Measurements from ENCODE around the gene FAM98C. TPM values are rescaled to one million over a fixed set of nuclear protein-coding genes. Genes with fewer than 3 reads are reported as not detected.
"Not testable (repeated sequence)": the region's sequence is repeated elsewhere in the genome, so short reads cannot be mapped to it uniquely, and the experiment has no call there.

Gene FAM98C
- polyA plus RNA-seq, 2 donors = 23.8 to 25.0 TPM

DNA sequence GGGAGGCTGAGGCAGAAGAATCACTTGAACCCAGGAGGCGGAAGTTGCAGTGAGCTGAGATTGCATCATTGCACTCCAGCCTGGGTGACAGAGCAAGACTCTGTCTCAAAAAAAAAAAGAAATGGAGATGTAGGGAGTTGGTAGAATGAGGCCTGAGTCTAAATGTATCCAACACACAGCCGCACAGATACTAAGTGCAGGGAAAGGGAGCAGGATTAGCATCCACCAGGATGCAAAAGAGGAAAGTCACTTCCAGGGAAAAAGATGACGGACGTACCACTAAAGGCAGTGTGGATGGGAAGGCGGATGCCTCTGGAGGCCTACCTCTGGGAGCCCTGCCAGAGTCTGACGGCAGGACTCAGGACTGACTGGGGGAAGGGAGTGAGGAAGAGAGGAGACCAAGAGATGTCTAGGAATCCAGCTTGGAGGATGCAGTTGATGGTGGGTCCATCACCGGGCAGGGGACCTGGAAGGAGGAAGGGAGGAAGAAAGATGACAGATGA, 6.8 kb downstream of the FAM98C start:
- H3K4me1 ChIP-seq (ENCODE audit: control insufficient read depth in 2 of 2, insufficient read depth in 2 of 2, low read length in 1 of 2) = no peaks in the 10 kb centered on the region

DNA sequence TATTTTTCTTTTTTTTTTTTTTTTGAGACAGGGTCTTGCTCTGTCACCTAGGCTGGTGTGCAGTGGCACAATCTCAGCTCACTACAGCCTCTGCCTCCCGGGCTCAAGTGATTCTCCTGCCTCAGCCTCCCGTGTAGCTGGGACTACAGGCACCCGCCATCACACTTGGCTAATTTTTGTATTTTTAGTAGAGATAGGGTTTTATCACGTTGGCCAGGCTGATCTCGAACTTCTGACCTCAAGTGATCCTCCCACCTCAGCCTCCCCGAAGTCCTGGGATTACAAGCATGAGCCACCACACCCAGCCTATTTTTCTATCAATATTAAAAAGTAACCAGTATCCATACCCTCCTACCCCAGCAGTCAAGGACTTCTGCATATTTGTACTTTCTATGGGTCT, 7.5 kb downstream of the FAM98C start:
- WGBS, 2 donors = 78 to 82% methylated on average over 6 of the region's 6 CpGs
- not testable (repeated sequence) for H3K4me3 ChIP-seq (ENCODE audit: low read depth in 1 of 2, low read length in 2 of 2); H3K27me3 ChIP-seq (ENCODE audit: control insufficient read depth in 1 of 2, insufficient read depth in 2 of 2, low read length in 2 of 2); H3K27ac ChIP-seq (ENCODE audit: low read depth in 2 of 2, low read length in 1 of 2); H3K9me3 ChIP-seq (ENCODE audit: control insufficient read depth in 2 of 2, insufficient read depth in 1 of 2, low read depth in 1 of 2, low read length in 1 of 2); H3K4me1 ChIP-seq (ENCODE audit: control insufficient read depth in 2 of 2, insufficient read depth in 2 of 2, low read length in 1 of 2); H3K36me3 ChIP-seq (ENCODE audit: control insufficient read depth in 2 of 2, insufficient read depth in 2 of 2, low read length in 1 of 2)

More for the DNA sequence above, 6.8 kb downstream of the FAM98C start:
- peaks cover 3 to 16% of the 10 kb centered on the region in 2 donors for H3K36me3 ChIP-seq (ENCODE audit: control insufficient read depth in 2 of 2, insufficient read depth in 2 of 2, low read length in 1 of 2)
- H3K4me3 ChIP-seq (ENCODE audit: low read depth in 1 of 2, low read length in 2 of 2) = no peak overlapping the region
- H3K27me3 ChIP-seq (ENCODE audit: control insufficient read depth in 1 of 2, insufficient read depth in 2 of 2, low read length in 2 of 2) = no peaks in the 10 kb centered on the region
- H3K9me3 ChIP-seq (ENCODE audit: control insufficient read depth in 2 of 2, insufficient read depth in 1 of 2, low read depth in 1 of 2, low read length in 1 of 2) = no peaks in the 10 kb centered on the region
- no peak overlapping the region for H3K27ac ChIP-seq (ENCODE audit: low read depth in 2 of 2, low read length in 1 of 2)
- WGBS, 2 donors = 54 to 56% methylated on average over 7 of the region's 7 CpGs

DNA sequence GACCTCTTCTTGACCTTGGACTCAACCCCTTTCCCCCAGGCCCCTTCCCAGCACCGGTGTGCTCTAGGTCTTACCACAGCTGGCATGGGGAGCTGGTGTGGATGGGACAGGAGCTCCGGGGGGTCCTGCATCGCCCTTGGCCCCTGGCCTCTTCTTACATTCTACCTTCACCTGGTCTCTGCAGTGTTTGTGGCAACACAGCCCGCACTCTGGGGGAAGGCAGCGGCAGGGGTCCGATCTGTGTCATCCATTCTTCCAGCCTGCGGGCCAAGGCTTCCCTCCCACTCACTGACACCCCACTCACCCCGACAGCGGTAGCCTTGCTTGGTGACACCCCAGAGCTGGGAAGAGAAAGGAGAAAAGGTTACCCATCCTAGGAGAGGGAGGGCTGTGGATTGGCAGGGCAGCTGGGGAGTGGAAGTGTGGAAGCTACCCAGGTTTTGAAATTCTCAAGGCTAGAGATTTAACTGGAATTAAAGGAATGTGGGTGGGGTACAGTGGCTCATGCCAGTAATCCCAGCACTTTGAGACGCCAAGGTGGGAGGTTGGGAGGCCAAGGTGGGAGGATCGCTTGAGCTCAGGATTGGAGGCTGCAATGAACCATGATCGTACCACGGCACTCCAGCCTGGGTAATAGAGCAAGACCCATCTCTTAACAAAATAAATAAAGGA, 8.3 kb downstream of the FAM98C start:
- Histone ChIP-seq H3K36me3 (ENCODE audit: control insufficient read depth in 2 of 2, insufficient read depth in 2 of 2, low read length in 1 of 2) (peaks cover 3 to 7% of the 10 kb centered on the region in 2 donors), H3K27ac (ENCODE audit: low read depth in 2 of 2, low read length in 1 of 2) (no peak overlapping the region), H3K9me3 (ENCODE audit: control insufficient read depth in 2 of 2, insufficient read depth in 1 of 2, low read depth in 1 of 2, low read length in 1 of 2) (no peaks in the 10 kb centered on the region), H3K27me3 (ENCODE audit: control insufficient read depth in 1 of 2, insufficient read depth in 2 of 2, low read length in 2 of 2) (no peaks in the 10 kb centered on the region), H3K4me1 (ENCODE audit: control insufficient read depth in 2 of 2, insufficient read depth in 2 of 2, low read length in 1 of 2) (no peaks in the 10 kb centered on the region), H3K4me3 (ENCODE audit: low read depth in 1 of 2, low read length in 2 of 2) (no peak overlapping the region)
- 83 to 85% methylated on average over 12 to 13 of the region's 13 CpGs for WGBS, 2 donors

DNA sequence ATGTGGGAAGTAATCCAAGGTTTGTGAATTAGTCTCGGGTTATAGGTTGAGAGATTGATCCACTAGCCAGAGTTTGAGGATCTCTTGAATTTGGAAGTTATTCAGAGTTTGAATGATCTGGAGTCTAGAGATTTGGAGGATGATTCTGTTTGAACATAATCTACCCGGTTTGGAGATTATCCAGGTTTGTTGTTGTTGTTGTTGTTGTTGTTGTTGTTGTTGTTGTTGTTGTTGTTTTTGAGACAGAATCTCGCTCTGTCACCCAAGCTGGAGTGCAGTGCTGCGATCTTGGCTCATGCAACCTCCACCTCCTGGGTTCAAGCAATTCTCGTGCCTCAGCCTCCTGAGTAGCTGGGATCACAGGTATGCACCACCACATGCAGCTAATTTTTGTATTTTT, 9.0 kb downstream of the FAM98C start:
- not testable (repeated sequence) for H3K36me3 ChIP-seq (ENCODE audit: control insufficient read depth in 2 of 2, insufficient read depth in 2 of 2, low read length in 1 of 2); H3K9me3 ChIP-seq (ENCODE audit: control insufficient read depth in 2 of 2, insufficient read depth in 1 of 2, low read depth in 1 of 2, low read length in 1 of 2); H3K27ac ChIP-seq (ENCODE audit: low read depth in 2 of 2, low read length in 1 of 2); H3K4me1 ChIP-seq (ENCODE audit: control insufficient read depth in 2 of 2, insufficient read depth in 2 of 2, low read length in 1 of 2); H3K4me3 ChIP-seq (ENCODE audit: low read depth in 1 of 2, low read length in 2 of 2); H3K27me3 ChIP-seq (ENCODE audit: control insufficient read depth in 1 of 2, insufficient read depth in 2 of 2, low read length in 2 of 2)
- WGBS, 2 donors = 85% methylated on average over 5 of the region's 5 CpGs

DNA sequence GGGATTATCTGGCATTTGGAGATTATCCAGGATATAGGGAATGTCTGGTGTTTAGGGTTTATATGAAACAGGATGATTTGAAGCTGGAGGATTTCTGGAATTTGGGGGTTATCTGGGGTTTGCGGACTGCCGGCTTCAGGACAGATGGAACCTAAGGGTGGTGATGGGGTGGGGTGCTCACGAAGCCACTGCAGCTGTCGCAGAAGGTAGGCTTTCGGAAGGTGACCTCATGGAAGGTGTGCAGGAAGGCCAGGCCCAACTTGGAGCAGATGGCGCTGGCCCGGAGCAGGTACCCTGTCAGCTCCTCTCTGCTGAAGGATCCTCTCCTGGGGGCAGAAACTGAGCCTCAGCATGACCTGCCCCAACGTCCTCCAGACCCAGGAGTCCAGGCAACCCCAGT, 9.6 kb downstream of the FAM98C start:
- H3K4me1 ChIP-seq (ENCODE audit: control insufficient read depth in 2 of 2, insufficient read depth in 2 of 2, low read length in 1 of 2) = no peaks in the 10 kb centered on the region
- no peaks in the 10 kb centered on the region for H3K36me3 ChIP-seq (ENCODE audit: control insufficient read depth in 2 of 2, insufficient read depth in 2 of 2, low read length in 1 of 2)
- no peaks in the 10 kb centered on the region for H3K27me3 ChIP-seq (ENCODE audit: control insufficient read depth in 1 of 2, insufficient read depth in 2 of 2, low read length in 2 of 2)
- H3K4me3 ChIP-seq (ENCODE audit: low read depth in 1 of 2, low read length in 2 of 2) = no peak overlapping the region
- H3K9me3 ChIP-seq (ENCODE audit: control insufficient read depth in 2 of 2, insufficient read depth in 1 of 2, low read depth in 1 of 2, low read length in 1 of 2) = no peaks in the 10 kb centered on the region
- 89 to 91% methylated on average over 8 of the region's 8 CpGs for WGBS, 2 donors
- no peak overlapping the region for H3K27ac ChIP-seq (ENCODE audit: low read depth in 2 of 2, low read length in 1 of 2)

DNA sequence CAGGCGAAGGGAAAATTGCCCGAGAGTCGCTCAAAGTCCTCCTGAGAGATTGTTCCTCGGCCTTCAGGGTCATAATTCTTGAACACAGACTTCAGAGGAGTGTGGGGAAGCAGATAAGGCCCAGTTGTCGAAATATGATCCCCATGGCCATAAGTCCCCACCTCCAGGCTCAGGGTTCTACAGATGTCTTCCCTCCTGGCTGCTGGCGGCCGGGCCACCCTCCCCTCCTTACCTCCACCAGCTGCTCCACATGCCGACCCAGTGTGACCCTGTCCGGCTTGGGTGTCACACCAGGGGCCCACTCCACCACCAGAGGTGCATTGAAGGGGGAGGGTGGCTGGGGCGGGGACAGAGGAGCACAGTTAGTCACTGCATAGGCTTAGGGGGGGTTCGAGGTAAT, 10.1 kb downstream of the FAM98C start:
- peaks cover 0 to under 1% of the 10 kb centered on the region in 2 donors for H3K4me1 ChIP-seq (ENCODE audit: control insufficient read depth in 2 of 2, insufficient read depth in 2 of 2, low read length in 1 of 2)
- H3K27me3 ChIP-seq (ENCODE audit: control insufficient read depth in 1 of 2, insufficient read depth in 2 of 2, low read length in 2 of 2) = no peaks in the 10 kb centered on the region
- WGBS, 2 donors = 69 to 76% methylated on average over 11 of the region's 11 CpGs
- no peaks in the 10 kb centered on the region for H3K9me3 ChIP-seq (ENCODE audit: control insufficient read depth in 2 of 2, insufficient read depth in 1 of 2, low read depth in 1 of 2, low read length in 1 of 2)
- no peak overlapping the region for H3K4me3 ChIP-seq (ENCODE audit: low read depth in 1 of 2, low read length in 2 of 2)
- H3K27ac ChIP-seq (ENCODE audit: low read depth in 2 of 2, low read length in 1 of 2) = no peak overlapping the region
- H3K36me3 ChIP-seq (ENCODE audit: control insufficient read depth in 2 of 2, insufficient read depth in 2 of 2, low read length in 1 of 2) = no peaks in the 10 kb centered on the region

DNA sequence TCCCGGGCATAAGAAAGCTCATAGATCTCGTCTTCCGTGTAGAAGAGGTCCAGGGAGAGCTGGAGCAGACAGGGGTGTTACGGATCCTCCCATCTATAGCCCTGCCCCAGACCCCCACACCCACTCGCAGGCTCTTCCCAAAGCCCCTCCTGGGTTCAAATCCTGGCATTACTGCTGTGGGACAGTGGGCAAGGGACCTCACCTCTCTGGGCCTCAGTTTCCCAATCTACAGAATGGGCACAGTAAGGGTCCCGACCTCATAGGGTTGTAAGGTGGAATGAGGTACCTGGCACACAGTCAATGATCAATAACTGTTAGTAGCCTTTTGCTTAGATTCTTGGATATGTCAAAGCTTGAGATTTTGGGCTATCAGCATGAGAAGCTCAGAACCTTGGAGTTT, 10.5 kb downstream of the FAM98C start:
- H3K27ac ChIP-seq (ENCODE audit: low read depth in 2 of 2, low read length in 1 of 2) = no peak overlapping the region
- WGBS, 2 donors = 89 to 90% methylated on average over 6 of the region's 6 CpGs
- H3K9me3 ChIP-seq (ENCODE audit: control insufficient read depth in 2 of 2, insufficient read depth in 1 of 2, low read depth in 1 of 2, low read length in 1 of 2) = no peaks in the 10 kb centered on the region

DNA sequence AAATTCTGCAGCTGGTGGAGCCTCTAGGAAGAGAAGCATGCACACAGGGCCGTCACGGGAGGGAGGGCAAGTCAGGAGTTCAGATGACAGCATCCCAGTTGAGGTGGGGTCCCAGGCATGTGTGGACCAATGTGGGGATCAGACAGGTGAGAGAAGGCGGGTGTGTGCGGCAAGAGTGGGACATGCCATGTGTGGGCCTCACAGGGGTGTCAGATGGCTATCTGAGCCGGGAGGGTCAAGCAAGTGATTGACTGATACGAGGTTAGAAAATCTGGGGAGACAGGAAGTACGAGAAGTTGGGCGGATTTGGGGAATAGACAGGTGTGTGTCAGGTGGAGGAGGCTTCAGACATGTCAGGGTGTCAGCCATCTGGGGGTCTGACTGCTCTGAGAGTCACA, 14.3 kb downstream of the FAM98C start:
- H3K9me3 ChIP-seq (ENCODE audit: control insufficient read depth in 2 of 2, insufficient read depth in 1 of 2, low read depth in 1 of 2, low read length in 1 of 2) = no peaks in the 10 kb centered on the region
- H3K4me1 ChIP-seq (ENCODE audit: control insufficient read depth in 2 of 2, insufficient read depth in 2 of 2, low read length in 1 of 2) = peaks cover 0 to 7% of the 10 kb centered on the region in 2 donors
- H3K27me3 ChIP-seq (ENCODE audit: control insufficient read depth in 1 of 2, insufficient read depth in 2 of 2, low read length in 2 of 2) = peaks cover 0 to 3% of the 10 kb centered on the region in 2 donors
- H3K36me3 ChIP-seq (ENCODE audit: control insufficient read depth in 2 of 2, insufficient read depth in 2 of 2, low read length in 1 of 2) = no peaks in the 10 kb centered on the region
- no peak overlapping the region for H3K27ac ChIP-seq (ENCODE audit: low read depth in 2 of 2, low read length in 1 of 2)
- WGBS, 2 donors = 68 to 72% methylated on average over 8 of the region's 8 CpGs
- H3K4me3 ChIP-seq (ENCODE audit: low read depth in 1 of 2, low read length in 2 of 2) = no peak overlapping the region

More for the DNA sequence above, 10.5 kb downstream of the FAM98C start:
- no peaks in the 10 kb centered on the region for H3K27me3 ChIP-seq (ENCODE audit: control insufficient read depth in 1 of 2, insufficient read depth in 2 of 2, low read length in 2 of 2)
- peaks cover 0 to 5% of the 10 kb centered on the region in 2 donors for H3K4me1 ChIP-seq (ENCODE audit: control insufficient read depth in 2 of 2, insufficient read depth in 2 of 2, low read length in 1 of 2)
- H3K4me3 ChIP-seq (ENCODE audit: low read depth in 1 of 2, low read length in 2 of 2) = no peak overlapping the region
- no peaks in the 10 kb centered on the region for H3K36me3 ChIP-seq (ENCODE audit: control insufficient read depth in 2 of 2, insufficient read depth in 2 of 2, low read length in 1 of 2)

DNA sequence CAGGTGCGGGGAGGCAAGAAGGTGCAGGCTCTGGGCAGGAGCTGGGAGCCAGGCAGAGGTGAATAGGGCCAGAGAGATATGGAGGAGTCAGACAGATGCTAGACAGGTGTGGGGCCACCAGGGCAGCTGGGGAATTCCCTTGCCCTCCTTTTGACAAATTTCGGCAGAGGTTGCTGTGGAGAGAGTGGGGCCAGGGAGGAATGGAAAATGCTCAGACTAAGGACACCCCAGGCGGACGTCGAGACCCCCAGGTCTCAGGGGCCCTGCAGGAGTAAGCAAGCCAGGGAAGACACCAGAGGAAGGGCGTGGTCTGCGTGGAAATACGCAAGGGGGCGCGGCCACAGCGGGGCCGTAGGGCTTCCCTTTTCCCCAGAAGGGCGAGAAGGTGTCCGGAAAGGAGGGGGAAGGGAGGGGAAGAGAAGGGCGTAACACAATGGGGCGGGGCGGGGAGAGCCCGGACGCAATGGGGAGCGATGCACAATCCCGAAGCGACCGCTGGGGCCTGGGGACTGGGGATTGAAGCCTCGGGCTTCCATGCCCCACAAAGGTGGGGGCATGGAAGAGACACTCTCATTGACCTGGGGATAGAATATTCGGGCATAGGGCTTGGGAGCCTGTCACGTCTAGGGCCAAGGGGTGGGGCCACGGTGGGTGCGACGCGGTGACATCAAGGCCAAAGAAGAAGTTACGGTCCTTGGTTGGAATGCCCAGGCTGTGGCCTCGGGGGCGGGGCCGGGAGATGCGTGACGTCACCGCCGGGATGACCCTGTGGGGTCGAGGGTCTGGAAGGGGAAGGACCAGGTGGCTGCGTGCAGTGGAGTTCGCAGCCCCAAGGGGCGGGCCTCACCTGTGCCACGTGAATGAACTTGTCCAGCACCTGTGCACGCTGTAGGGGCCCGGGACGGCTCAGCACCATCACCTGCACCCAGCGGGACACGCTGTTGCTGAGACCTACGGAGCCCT, 14.9 kb downstream of the FAM98C start:
- Histone ChIP-seq H3K4me1 (ENCODE audit: control insufficient read depth in 2 of 2, insufficient read depth in 2 of 2, low read length in 1 of 2) (peaks cover 0 to 7% of the 10 kb centered on the region in 2 donors), H3K9me3 (ENCODE audit: control insufficient read depth in 2 of 2, insufficient read depth in 1 of 2, low read depth in 1 of 2, low read length in 1 of 2) (no peaks in the 10 kb centered on the region), H3K4me3 (ENCODE audit: low read depth in 1 of 2, low read length in 2 of 2) (peak overlapping the region in 1 of 2 donors; percentile 20), H3K27me3 (ENCODE audit: control insufficient read depth in 1 of 2, insufficient read depth in 2 of 2, low read length in 2 of 2) (peaks cover 0 to 3% of the 10 kb centered on the region in 2 donors), H3K27ac (ENCODE audit: low read depth in 2 of 2, low read length in 1 of 2) (no peak overlapping the region), H3K36me3 (ENCODE audit: control insufficient read depth in 2 of 2, insufficient read depth in 2 of 2, low read length in 1 of 2) (no peaks in the 10 kb centered on the region)
- 6 to 7% methylated on average over 45 to 49 of the region's 49 CpGs for WGBS, 2 donors

Measured in esophagus (tissue), 2 donors.